COR-L47 (cell line): ENCODE measurements around the gene ATOSB.
"Not testable (repeated sequence)": the region's sequence is repeated elsewhere in the genome, so short reads cannot be mapped to it uniquely, and the experiment has no call there.

Experiments
- DNase-seq: peaks from one replicate; lab custom pipeline; 2025; lab: John Stamatoyannopoulos, UW

The ATOSB gene, protein sequence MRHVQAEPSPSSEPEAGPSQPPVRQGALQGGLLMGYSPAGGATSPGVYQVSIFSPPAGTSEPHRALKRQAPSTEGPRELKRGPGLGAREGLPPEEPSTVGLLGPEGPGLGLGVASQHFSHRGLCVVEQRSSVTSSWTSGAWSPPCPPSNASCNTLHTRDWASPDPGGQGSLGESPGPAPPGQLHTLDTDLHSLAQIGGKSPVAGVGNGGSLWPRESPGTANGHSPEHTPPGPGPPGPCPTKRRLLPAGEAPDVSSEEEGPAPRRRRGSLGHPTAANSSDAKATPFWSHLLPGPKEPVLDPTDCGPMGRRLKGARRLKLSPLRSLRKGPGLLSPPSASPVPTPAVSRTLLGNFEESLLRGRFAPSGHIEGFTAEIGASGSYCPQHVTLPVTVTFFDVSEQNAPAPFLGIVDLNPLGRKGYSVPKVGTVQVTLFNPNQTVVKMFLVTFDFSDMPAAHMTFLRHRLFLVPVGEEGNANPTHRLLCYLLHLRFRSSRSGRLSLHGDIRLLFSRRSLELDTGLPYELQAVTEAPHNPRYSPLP

DNA sequence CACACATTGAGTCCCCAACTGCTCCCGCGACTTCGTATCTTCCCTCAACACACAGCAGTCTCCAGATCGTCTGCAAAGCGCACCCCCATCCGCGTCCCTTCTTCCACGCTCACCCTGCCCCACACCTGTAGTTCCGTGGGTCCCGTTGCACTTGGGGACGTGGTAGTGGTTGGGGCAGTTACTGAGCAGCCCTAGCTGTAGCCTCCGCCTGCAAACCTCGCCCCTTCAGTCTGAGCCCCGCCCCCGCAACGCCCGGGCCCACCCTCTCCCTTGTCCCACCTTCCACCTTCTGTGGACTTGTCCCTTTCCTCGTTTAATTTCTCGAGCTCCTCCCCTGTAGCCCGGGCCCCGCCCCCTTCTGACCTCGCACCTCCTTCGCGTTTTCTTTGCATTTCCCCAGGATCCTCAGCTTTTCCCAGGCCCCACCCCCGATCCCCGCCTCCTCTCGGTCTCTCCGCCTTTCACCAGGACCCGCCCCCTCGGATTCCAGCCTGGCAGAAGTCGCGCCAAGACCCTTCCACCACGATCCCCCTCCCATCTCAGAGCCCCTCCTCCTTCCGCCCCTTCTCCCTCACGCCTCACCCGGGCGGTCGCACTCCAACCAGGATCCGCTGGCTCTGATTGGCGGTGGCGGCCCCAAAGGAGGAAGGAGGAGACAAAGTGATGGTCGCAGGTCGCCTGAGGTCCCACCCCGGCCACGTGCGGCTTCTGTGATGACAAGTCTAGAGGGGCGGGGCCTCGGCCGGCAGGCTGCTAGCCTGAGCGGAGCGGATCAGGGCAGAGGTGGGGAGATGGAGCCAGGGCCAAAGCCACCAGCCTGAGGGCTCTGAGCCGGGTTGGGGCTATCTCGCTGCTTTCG lies at the start of gene ATOSB:
Gene ATOSB, minus strand, starts transcription at position 183 of the 859 bp plus-strand sequence. CDS start 7,588 bp downstream, outside the sequence.
- DNase-seq, result peak; percentile 91

GRCh38 chr9:35164711-35165110 lies 49.0 kb upstream of the ATOSB start:
- no peak for DNase-seq

GRCh38 chr9:35163413-35163812 lies 47.8 kb upstream of the ATOSB start:
- no peak for DNase-seq

DNA sequence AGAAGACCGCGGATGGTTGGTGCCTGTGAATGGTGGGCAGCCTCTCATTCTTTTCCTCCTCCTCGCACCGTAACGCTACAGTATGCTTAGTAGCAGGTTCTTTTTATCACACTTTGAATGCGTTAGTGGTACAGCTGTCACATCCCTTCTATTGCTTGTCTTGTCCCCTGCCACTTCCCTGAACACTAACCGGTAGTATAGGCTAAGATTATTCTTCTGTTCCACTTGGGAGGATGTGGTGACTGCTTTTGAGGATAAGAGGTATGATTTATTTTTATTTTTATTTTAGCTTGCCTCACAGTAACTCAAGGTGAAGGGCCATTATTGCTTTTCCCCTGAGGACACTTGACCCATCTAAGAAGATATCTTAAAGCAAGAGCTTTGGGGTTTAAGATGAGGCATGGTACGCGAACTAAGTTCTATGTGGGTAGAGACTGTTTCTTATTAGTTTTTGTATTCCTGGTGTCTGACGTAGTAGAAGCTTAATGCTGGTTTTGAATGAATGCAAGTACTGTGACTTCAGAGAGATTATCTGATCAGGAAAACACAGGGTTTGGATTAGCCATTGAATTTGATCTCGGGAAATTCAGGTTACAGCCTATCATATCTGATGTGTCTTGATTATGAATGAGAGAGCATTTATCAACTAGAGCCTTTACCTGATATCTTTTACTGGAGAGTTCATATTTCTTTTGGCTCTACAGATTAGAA lies 47.1 kb upstream of the ATOSB start:
- no peak for DNase-seq

- peak; percentile 88 for DNase-seq
Observed at GRCh38 chr9:35161713-35162604, 46.3 kb upstream of the ATOSB start, which contains the start of gene UNC13B. Gene UNC13B, plus strand, starts transcription at chr9:35162009. Its CDS starts 275 bp downstream, at chr9:35162284.

GRCh38 chr9:35158501-35159280 lies 43.0 kb upstream of the ATOSB start:
- no peak for DNase-seq

- not testable (repeated sequence) for DNase-seq
Observed at GRCh38 chr9:35157836-35158235, 42.2 kb upstream of the ATOSB start.

GRCh38 chr9:35156781-35157180 lies 41.1 kb upstream of the ATOSB start:
- DNase-seq, result no peak

DNA sequence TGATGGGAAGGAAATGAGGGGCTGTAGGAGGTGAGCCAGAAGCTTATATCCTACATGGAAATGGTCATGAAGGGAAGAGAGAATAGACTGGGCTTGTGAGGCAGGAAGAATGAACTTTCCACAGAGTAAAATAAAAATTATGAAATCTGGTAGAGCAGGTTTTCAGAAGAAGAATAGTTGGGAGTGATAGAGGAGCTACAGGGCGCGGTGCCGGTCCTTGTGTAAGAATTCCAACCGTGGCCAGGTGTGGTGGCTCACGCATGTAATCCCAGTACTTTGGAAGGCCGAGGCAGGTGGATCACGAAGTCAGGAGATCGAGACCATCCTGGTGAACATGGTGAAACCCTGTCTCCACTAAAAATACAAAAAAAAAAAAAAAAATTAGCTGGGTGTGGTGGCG lies 37.3 kb upstream of the ATOSB start:
- no peak for DNase-seq

GRCh38 chr9:35147941-35148563 lies 32.4 kb upstream of the ATOSB start:
- DNase-seq, result not testable (repeated sequence)

- no peak for DNase-seq
Observed at GRCh38 chr9:35142037-35142436, 26.4 kb upstream of the ATOSB start.

DNA sequence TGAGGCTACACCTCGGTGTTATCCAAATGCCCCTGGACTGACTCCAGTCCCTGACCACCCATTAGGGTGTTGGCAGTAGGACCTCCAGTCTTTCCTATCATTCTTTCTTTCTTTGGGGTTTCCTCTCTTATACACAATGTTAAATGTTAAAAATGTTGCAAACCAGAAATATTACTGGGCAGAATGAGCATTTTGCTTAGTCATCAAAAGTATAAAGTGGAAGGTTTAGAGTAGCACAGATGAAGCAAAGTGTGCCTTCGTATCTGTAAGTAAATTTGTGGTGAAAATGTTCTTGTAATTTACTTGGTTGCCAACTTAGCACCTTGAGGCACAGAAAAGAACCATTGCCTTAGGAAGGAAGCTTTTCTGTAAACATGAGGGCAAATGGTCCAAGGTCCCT lies 24.4 kb upstream of the ATOSB start:
- no peak for DNase-seq

- DNase-seq, result no peak
Observed at GRCh38 chr9:35136866-35137265, 21.2 kb upstream of the ATOSB start.

DNA sequence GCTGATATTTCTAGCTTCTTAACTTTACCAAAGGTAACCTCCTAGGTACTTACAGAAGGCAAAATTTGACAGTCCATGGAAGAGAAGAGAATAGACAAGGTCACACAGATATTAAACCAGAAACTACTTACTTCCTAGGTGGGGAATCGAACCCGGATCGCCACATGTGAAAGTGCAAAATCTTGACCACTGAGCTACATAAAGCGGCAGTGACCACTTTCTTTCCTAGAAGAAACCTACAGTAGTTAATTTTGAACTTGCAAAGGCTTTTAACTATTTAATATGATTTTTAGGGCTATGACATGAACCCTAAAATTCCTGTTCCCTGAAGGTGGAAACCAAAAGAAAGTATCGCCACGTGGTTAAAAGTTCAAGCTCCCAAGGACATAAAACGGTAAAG lies 20.3 kb upstream of the ATOSB start:
- no peak for DNase-seq

- DNase-seq, result no peak
Observed at GRCh38 chr9:35134920-35135319, 19.3 kb upstream of the ATOSB start.

GRCh38 chr9:35116898-35117551 lies 1.4 kb upstream of the ATOSB start:
- DNase-seq, result peak; percentile 85

DNA sequence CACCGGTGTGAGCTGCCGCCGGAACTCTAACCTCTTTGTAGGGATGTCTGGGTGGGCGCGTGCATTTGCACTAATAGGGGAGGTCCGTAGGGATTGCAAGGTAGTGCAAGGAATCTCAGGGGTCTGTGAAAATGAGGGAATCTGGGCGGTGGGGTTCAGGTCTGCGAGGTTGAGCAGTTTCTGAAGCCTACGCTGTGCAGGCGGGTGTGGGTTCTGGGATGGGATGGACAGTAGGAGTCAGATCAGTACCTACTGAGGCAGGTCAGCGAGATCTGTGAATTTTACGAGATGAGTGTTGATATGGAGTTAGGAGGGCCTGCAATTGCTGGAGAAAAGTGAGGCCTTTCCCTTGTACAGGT lies 856 bp upstream of the ATOSB start:
- no peak for DNase-seq

- DNase-seq, result no peak
Observed at GRCh38 chr9:35114840-35115628, 628 bp downstream of the ATOSB start.
